Neural crest cell (in vitro differentiated cells): ENCODE data around the gene ATCAY. TPM values are rescaled to one million over a fixed set of nuclear protein-coding genes. Genes with fewer than 3 reads are reported as not detected.
"Not testable (repeated sequence)": the region's sequence is repeated elsewhere in the genome, so short reads cannot be mapped to it uniquely, and the experiment has no call there.

ENCODE experiments used
- DNase-seq: peaks from one replicate; pipeline ENCODE4 v3.0.0; 2021; ENCODE audit warnings: low read depth, mixed read lengths, low spot score
- H3K27ac Mint-ChIP-seq: one replicate; pipeline ENCODE4 v1.8.0; 2021; ENCODE audit warnings: mild to moderate bottlenecking, mixed read lengths; ENCODE audit not compliant: unreplicated experiment
- H3K27me3 Mint-ChIP-seq: 2 replicates; pipeline ENCODE4 v1.8.0; 2021; ENCODE audit warnings: low read depth, mild to moderate bottlenecking, mixed read lengths
- H3K36me3 Mint-ChIP-seq: 2 replicates; pipeline ENCODE4 v1.8.0; 2021; ENCODE audit warnings: low read depth, mild to moderate bottlenecking, mixed read lengths
- H3K4me1 Mint-ChIP-seq: 2 replicates; pipeline ENCODE4 v1.8.0; 2021; ENCODE audit warnings: mixed read lengths
- H3K4me3 Mint-ChIP-seq: one replicate; pipeline ENCODE4 v1.8.0; 2021; ENCODE audit warnings: mild to moderate bottlenecking, mixed read lengths
- H3K9me3 Mint-ChIP-seq: 2 replicates; pipeline ENCODE4 v1.8.0; 2021; ENCODE audit warnings: mixed read lengths
- total RNA-seq: library from RNA; stranded (reverse); gene quantifications from 2 replicates; pipeline ENCODE4 v1.2.1, GENCODE V29; 2021
- TF ChIP-seq, protein P1 (sequence below): fragments of 200-600 bp; sonication (generic); conservative IDR thresholded peaks from 2 replicates; pipeline ENCODE4 v1.5.0; 2021; ENCODE audit warnings: antibody characterized with exemption, mild to moderate bottlenecking

Gene ATCAY
- total RNA-seq, 1 donor from 2014 or later: 14.2 TPM

DNA sequence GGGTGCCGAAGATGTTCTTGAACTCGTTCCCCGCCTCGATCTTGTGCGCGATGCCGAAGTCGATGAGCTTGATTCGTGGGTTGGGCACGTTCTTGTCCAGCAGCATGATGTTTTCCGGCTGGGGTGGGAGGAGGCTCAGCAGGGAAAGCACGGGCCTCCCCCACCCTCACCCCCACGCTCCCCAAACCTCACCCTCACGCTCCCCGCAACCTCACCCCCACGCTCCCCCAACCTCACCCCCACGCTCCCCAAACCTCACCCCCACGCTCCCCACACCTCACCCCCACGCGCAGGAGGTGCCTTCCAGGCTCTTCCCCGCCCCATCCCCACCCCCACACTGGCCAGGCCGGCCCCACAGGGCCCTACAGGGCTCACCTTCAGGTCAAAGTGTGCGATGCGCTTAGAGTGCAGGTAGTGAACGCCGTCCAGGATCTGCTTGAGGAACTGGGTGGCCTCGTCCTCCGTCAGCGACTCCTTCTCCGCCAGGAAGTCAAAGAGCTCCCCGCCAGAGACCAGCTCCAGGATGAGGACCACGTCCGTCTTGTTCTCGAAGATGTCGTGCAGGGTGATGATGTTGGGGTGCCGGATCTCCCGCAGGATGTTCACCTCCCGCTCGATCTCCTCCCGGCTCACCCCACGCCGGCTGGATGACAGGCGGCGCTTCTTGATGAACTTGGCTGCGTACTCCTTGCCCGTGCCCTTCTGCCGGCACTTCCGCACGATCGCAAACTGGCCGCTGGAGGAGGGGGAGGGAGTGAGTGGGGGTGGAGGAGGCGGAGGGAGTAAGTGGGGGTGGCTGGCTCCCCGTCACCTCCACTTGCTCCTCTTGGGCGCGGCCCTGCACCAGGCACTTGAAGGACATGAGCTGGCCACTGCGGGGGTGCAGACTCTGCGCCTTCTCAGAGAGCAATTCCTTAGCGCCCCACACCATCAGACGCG, 84.0 kb downstream of the ATCAY start:
- peaks cover 3% of the 10 kb centered on the region for H3K36me3 Mint-ChIP-seq

DNA sequence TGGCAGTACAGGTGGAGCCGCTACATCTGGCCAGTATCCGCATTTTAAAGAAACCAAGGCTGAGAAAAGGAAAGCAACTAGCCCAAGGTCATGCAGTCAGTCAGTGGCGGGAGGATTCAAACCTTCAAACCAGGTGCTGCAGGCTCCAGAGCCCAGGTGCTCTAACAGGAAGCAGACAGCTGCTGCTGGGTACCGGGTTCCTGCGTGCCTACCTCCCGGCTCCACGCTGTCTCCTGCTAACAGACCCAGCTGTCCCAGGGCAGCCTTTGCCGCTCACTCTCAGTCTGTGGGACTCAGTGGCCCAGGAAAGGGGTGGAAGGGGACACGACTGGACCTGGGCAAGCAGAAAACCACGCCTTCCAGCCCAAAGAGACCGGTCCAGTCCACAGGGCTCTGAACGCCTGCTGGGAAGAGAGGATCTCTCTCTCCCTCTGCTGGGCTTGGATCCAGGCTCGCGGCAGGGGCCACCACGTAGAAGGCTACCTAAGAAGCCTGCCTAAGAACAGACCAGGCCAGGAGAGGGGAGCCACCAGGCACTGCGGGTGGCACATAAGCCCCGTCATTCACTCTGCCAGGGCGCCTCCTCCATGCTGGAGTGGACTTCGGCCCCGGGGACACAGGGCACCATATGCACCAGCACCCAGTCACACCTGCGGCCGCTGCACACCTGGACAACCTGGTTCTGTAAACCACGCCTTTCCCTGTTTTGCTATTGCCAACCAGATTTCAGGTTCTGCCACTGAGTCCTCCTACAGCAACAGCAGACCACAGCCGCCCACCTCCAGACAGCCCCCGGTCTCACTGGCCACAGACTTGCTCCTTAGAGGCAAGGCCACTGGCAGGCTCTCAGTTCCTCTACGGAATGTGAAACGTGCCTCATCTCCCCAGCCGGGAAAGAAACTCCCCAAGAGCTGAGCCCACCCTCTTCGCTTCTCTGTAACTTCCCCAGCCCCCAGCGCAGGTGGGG, 85.8 kb downstream of the ATCAY start:
- no peaks in the 10 kb centered on the region for H3K9me3 Mint-ChIP-seq
- no peak for DNase-seq
- H3K27me3 Mint-ChIP-seq: peaks cover 13% of the 10 kb centered on the region
- H3K36me3 Mint-ChIP-seq: peaks cover 6% of the 10 kb centered on the region
- H3K4me3 Mint-ChIP-seq: no peak overlapping the region
- peak overlapping the region; percentile 67 for H3K27ac Mint-ChIP-seq
- peaks cover 29% of the 10 kb centered on the region for H3K4me1 Mint-ChIP-seq
- TF ChIP-seq, protein P1, sequence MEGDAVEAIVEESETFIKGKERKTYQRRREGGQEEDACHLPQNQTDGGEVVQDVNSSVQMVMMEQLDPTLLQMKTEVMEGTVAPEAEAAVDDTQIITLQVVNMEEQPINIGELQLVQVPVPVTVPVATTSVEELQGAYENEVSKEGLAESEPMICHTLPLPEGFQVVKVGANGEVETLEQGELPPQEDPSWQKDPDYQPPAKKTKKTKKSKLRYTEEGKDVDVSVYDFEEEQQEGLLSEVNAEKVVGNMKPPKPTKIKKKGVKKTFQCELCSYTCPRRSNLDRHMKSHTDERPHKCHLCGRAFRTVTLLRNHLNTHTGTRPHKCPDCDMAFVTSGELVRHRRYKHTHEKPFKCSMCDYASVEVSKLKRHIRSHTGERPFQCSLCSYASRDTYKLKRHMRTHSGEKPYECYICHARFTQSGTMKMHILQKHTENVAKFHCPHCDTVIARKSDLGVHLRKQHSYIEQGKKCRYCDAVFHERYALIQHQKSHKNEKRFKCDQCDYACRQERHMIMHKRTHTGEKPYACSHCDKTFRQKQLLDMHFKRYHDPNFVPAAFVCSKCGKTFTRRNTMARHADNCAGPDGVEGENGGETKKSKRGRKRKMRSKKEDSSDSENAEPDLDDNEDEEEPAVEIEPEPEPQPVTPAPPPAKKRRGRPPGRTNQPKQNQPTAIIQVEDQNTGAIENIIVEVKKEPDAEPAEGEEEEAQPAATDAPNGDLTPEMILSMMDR: no peak

More for the DNA sequence above, 84.0 kb downstream of the ATCAY start:
- DNase-seq: no peak
- Mint-ChIP-seq H3K9me3 (no peaks in the 10 kb centered on the region), H3K4me3 (peak overlapping the region; percentile 44), H3K4me1 (peaks cover 14% of the 10 kb centered on the region), H3K27me3 (peaks cover 6% of the 10 kb centered on the region), H3K27ac (no peak overlapping the region)
- TF ChIP-seq, protein P1: no peak

DNA sequence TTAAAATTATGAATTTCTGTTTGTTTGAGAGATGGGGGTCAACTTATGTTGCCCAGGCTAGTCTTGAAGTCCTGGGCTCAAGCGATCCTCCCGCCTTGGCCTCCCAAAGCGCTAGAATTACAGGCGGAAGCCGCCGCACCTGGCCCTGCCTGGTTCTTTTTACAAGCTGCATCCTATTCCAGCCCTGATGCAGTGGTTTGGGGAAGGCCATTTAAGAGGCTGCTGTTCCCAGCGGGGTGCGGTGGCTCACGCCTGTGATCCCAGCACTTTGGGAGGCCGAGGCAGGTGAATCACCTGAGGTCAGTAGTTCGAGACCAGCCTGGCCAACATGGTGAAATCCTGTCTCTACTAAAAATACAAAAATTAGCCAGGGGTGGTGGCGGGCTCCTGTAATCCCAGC, 87.5 kb downstream of the ATCAY start:
- H3K4me3 Mint-ChIP-seq, H3K9me3 Mint-ChIP-seq, H3K36me3 Mint-ChIP-seq, DNase-seq: not testable (repeated sequence)
- peaks cover 14% of the 10 kb centered on the region for H3K27me3 Mint-ChIP-seq
- peaks cover 30% of the 10 kb centered on the region for H3K4me1 Mint-ChIP-seq
- peak overlapping the region; percentile 99 for H3K27ac Mint-ChIP-seq

DNA sequence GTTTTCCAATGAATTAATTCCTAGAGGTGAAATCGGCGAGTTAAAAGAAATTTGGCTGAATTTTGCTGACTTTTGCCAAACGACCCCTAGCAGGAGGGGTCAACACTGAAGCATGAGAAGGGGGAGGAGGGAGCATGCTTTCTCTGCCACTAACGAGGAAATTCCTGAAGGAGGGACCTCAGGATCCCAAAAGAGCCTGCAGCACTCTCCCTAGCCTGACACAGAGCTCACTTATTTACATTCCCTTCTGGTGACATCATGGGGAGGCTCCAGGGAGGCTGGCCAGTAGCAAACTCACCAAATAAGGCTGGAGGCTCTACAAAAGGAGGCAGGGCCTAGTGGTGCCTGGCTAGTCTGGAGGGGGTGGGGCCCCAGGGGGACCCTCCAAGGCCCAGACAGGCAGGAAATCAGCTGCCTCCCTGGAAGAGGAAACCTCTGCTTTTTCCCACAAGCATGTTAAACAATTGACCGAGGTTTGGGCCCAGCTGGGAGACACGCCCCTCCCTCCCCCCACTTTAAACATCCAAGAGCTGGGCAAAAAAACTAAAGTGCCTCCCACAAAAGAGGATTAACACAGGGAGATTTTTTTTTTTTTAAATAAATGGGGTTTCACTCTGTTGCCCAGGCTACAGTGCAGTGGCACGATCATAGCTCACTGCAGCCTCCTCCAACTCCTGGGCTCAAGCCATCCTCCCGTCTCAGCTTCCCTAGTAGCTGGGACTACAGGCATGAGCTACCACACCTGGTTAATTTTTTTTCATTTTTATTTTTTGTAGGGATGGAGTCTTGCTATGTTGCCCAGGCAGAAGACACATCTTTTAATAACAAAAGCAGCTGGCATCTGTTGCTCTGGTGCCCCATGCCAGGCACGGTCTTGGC, 88.3 kb downstream of the ATCAY start:
- Mint-ChIP-seq H3K27ac (peak overlapping the region; percentile 99), H3K36me3 (peaks cover 8% of the 10 kb centered on the region), H3K4me3 (peak overlapping the region; percentile 96), H3K9me3 (no peaks in the 10 kb centered on the region), H3K4me1 (peaks cover 30% of the 10 kb centered on the region), H3K27me3 (peaks cover 14% of the 10 kb centered on the region)
- DNase-seq: peak; percentile 66
- TF ChIP-seq, protein P1: no peak

DNA sequence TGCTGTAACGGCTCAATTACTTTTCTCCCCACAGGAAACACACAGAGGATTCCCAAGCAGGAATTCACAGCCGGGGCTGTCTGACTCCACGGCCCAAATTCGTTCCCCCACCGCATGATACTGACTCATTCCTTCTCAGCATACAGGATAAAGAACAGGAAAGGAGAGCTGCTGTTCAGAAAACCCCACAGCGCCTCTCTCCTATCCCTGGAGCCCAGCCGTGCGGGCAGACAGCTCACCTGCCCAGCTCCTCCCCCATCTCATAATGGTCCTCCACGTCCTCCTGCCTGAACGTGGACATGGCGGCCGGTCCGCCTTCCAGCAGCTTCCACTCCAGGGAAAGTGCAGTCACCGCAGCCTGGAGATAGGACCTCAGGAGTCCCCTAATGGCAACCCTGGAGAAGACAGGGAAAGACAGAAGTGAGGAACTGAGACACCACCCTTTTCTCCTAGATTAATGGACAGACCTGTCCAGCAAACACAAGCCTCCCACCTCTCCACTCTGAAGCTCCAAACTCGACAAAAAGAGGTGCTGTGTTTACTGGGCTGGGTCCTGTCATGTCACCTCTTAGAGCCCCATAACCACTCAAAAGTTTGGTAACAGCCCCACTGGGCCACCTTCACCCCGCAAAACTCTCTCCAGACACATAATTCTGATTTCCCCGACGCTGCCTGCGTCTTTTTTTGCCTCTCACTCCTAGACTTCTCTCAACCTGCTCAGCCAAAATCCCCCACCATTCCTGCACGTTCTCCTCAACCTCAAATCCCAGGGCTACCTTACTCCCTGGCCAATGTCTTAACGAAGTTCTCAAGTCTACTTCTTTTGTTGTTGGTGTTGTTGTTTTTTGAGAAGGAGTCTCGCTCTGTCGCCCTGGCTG, 89.2 kb downstream of the ATCAY start:
- Mint-ChIP-seq H3K27me3 (peaks cover 14% of the 10 kb centered on the region), H3K36me3 (peaks cover 8% of the 10 kb centered on the region), H3K27ac (peak overlapping the region; percentile 44), H3K4me1 (peaks cover 30% of the 10 kb centered on the region), H3K9me3 (no peaks in the 10 kb centered on the region), H3K4me3 (peak overlapping the region; percentile 96)
- TF ChIP-seq, protein P1: peak; percentile 31
- no peak for DNase-seq
